ENCODE data around the gene ARHGAP27.

ARHGAP27 gene

DNA sequence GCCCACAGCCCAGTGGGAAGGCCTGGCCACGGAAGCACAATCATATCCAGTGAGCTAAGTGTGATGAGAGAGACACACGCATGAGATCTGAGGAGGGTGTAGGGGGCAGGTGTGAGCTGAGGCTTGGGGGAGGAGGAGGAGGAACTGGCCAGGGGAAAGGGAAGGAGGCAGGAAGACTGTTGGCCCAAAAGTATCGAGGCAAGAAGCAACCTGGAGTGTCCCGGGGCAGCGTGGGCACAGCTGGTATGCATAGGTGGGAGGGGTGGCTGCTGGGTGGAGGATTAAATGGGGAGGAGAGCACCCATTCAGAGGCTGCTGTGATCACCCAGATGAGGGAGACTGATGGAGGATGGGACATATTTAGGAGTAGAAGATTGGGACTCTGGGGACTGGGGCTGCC lies 41.4 kb downstream of the ARHGAP27 start:
- Mint-ChIP-seq H3K9me3 (no peaks in the 10 kb centered on the region), H3K27ac (ENCODE audit: low read depth) (no peak overlapping the region), H3K4me3 (no peak overlapping the region), H3K27me3 (peaks cover 29% of the 10 kb centered on the region), H3K4me1 (no peaks in the 10 kb centered on the region), H3K36me3 (ENCODE audit: insufficient read depth) (peaks cover 11% of the 10 kb centered on the region)
- no peak for DNase-seq (ENCODE audit: low spot score in 2 of 2)
- no peak for ATAC-seq (replicated peaks; ENCODE audit: extremely low read depth, poor library complexity, severe bottlenecking)

DNA sequence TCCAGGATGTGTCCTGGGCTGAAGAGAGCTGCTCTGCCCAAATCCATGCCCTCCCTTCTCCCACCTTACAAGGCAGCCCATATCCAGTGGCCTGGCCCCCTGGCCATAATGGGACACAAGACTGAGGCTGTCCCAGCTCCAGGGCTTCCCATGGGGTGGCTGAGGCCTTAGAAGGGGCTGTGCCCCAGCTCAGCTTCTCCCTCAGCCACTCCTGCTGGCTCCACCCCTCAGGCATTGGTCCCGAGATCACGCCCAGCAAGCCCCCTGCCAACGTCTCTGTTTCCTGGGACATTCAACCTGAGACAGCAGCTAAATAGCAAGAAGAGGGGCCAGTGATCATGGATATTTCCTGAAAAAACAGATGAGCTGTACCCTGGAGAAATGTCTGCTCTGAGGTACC lies 43.3 kb downstream of the ARHGAP27 start:
- DNase-seq (ENCODE audit: low spot score in 2 of 2), result no peak
- Mint-ChIP-seq H3K4me1 (peaks cover 11% of the 10 kb centered on the region), H3K27me3 (peaks cover 29% of the 10 kb centered on the region), H3K4me3 (no peak overlapping the region), H3K9me3 (no peaks in the 10 kb centered on the region), H3K27ac (ENCODE audit: low read depth) (no peak overlapping the region), H3K36me3 (ENCODE audit: insufficient read depth) (peaks cover 7% of the 10 kb centered on the region)
- ATAC-seq (replicated peaks; ENCODE audit: extremely low read depth, poor library complexity, severe bottlenecking), result no peak

DNA sequence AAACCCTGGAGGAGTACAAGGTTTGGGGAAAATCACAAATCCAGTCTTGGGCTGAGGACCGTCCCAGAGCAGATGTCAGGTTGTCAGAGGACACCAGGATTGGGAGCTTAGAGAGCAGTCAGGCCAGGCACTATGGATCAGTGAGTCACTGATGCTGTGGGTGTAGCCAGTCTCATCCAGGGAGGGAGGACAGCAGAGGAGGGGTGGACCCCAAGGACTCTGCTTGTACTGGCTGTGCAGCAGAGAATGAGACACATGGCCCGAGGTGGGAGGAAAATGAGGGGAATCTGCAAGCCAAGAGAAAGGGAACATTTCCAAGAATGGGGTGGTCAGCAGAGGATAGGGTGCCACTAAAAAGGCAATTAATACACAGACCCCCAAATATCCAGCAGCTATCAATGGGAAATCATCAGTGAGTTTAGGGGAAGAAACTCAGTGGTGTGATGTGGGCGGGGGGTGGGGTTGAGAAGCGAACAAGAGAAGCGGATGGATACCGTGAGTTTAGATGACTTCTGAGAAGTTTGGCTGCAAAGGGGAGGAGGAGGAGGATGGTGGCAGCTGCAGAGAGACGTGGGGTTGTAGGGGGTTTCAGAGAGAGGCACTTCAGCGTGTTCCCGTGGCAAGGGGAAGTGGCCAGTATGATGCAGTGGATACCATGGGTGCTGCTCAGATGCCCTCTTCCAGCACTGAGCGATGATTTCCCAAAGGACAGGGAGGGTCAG lies 43.9 kb downstream of the ARHGAP27 start:
- Mint-ChIP-seq H3K36me3 (ENCODE audit: insufficient read depth) (peaks cover 6% of the 10 kb centered on the region), H3K4me1 (peaks cover 15% of the 10 kb centered on the region), H3K27ac (ENCODE audit: low read depth) (peak overlapping the region; percentile 10), H3K4me3 (no peak overlapping the region), H3K27me3 (peaks cover 29% of the 10 kb centered on the region), H3K9me3 (no peaks in the 10 kb centered on the region)
- DNase-seq (ENCODE audit: low spot score in 2 of 2) (no peak), ATAC-seq (replicated peaks; ENCODE audit: extremely low read depth, poor library complexity, severe bottlenecking) (no peak)

DNA sequence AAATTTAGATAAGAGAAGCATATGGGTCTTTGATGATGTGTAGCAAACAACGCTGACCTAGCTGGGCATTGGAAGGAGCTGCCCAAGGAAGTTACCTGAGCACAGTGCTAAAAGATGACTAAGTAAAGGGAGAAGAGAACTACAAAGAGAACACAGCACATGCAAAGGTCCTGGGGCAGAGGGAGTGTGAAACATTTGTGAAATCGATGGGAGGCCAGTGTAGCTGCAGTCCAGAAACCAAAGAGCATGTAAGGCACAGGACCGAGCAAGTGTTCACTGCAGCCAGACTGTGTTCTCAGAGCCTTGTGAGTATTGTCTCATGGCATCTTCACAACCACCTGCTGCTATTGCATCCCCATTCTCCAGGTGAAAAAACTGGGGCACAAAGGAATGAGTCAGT lies 44.9 kb downstream of the ARHGAP27 start:
- no peak overlapping the region for H3K4me3 Mint-ChIP-seq
- H3K36me3 Mint-ChIP-seq (ENCODE audit: insufficient read depth), result peaks cover 3% of the 10 kb centered on the region
- peaks cover 15% of the 10 kb centered on the region for H3K4me1 Mint-ChIP-seq
- H3K9me3 Mint-ChIP-seq, result no peaks in the 10 kb centered on the region
- ATAC-seq (replicated peaks; ENCODE audit: extremely low read depth, poor library complexity, severe bottlenecking), result no peak
- DNase-seq (ENCODE audit: low spot score in 2 of 2), result no peak
- H3K27ac Mint-ChIP-seq (ENCODE audit: low read depth), result no peak overlapping the region
- peaks cover 29% of the 10 kb centered on the region for H3K27me3 Mint-ChIP-seq

DNA sequence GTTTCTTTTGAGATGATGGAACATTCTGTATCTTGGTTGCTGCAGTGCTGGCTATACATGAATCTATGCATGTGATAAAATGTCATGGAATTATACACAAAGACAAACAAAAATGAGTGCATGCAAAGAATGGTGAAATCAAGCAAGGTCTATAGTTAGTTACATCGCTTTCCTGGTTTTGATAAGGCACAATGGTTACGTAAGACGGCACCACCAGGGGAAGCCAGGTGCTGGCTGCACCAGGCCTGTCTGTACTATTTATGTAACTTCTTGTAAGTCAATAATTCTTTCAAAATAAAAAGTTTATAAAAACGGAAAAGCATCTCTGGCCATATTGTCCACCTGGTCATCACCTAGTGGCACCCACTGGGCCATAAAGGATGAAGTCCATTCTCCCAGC lies 46.5 kb downstream of the ARHGAP27 start:
- ATAC-seq (replicated peaks; ENCODE audit: extremely low read depth, poor library complexity, severe bottlenecking) (no peak), DNase-seq (ENCODE audit: low spot score in 2 of 2) (no peak)
- Mint-ChIP-seq H3K36me3 (ENCODE audit: insufficient read depth) (peaks cover 1% of the 10 kb centered on the region), H3K27ac (ENCODE audit: low read depth) (no peak overlapping the region), H3K9me3 (no peaks in the 10 kb centered on the region), H3K4me3 (no peak overlapping the region), H3K27me3 (peaks cover 29% of the 10 kb centered on the region), H3K4me1 (peaks cover 15% of the 10 kb centered on the region)

DNA sequence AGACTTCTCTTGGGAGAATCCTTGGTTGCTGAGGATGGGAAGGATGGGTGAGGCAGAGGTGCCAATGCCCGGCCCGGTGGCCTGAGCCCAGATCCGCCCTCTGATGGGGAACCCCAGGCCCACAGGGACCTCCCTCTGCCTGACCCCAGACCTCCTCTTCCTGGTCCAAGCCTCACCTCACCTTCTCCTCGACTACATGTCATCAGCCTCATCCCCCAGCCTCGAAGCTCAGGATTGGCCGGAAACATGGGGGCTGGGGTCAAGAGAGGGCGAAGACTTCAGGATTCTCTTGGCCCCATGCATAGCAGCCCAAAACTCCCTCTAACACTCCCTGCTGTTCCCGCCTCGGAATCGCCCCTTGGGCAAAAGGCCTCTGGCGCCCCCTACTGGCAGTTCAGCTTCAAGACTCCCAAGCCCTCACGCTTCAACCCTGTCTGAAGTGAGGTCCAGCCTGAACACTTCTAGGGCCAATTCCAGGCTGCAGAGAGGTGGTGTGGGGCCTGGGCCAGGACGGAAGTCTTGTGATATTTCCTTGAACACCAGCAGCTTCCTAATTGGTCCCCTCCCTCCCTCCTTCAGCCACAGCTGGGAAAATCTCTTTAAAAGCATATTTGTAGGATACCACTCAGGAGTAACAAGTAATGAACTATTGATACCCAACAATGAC lies 47.2 kb downstream of the ARHGAP27 start:
- no peaks in the 10 kb centered on the region for H3K9me3 Mint-ChIP-seq
- no peak overlapping the region for H3K4me3 Mint-ChIP-seq
- no peak overlapping the region for H3K27ac Mint-ChIP-seq (ENCODE audit: low read depth)

DNA sequence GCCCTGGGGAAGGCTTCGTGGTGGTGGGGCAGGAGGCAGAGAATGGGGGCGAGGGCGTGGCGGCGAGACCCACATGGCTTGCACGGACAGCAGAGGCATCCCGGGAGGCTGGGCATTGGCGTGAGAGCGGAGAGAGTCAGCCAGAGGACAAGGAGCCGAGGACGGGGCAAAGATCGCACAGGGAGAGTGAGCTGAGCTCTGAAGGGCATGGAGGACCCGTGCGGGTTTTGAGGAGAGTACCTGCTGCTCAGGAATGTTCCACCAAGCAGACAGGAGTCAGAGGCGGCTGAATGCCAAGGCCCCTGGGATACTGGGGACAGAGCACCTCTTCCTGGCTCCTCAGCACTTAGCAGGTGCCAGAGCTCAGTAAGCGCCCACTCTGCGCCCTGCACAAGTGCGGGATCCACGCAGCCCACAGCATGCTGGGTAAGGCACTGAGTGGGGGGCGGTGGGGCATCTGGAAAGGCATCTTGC lies 47.8 kb downstream of the ARHGAP27 start:
- peaks cover 15% of the 10 kb centered on the region for H3K4me1 Mint-ChIP-seq
- no peaks in the 10 kb centered on the region for H3K9me3 Mint-ChIP-seq
- DNase-seq (ENCODE audit: low spot score in 2 of 2), result no peak
- H3K36me3 Mint-ChIP-seq (ENCODE audit: insufficient read depth), result no peaks in the 10 kb centered on the region
- H3K4me3 Mint-ChIP-seq, result no peak overlapping the region
- ATAC-seq (replicated peaks; ENCODE audit: extremely low read depth, poor library complexity, severe bottlenecking), result no peak
- peaks cover 27% of the 10 kb centered on the region for H3K27me3 Mint-ChIP-seq
- H3K27ac Mint-ChIP-seq (ENCODE audit: low read depth), result no peak overlapping the region

More for the DNA sequence above, 47.2 kb downstream of the ARHGAP27 start:
- DNase-seq (ENCODE audit: low spot score in 2 of 2) (peak; percentile 77 to 91), ATAC-seq (replicated peaks; ENCODE audit: extremely low read depth, poor library complexity, severe bottlenecking) (peak; percentile 73)
- Mint-ChIP-seq H3K4me1 (peaks cover 15% of the 10 kb centered on the region), H3K36me3 (ENCODE audit: insufficient read depth) (no peaks in the 10 kb centered on the region), H3K27me3 (peaks cover 29% of the 10 kb centered on the region)

DNA sequence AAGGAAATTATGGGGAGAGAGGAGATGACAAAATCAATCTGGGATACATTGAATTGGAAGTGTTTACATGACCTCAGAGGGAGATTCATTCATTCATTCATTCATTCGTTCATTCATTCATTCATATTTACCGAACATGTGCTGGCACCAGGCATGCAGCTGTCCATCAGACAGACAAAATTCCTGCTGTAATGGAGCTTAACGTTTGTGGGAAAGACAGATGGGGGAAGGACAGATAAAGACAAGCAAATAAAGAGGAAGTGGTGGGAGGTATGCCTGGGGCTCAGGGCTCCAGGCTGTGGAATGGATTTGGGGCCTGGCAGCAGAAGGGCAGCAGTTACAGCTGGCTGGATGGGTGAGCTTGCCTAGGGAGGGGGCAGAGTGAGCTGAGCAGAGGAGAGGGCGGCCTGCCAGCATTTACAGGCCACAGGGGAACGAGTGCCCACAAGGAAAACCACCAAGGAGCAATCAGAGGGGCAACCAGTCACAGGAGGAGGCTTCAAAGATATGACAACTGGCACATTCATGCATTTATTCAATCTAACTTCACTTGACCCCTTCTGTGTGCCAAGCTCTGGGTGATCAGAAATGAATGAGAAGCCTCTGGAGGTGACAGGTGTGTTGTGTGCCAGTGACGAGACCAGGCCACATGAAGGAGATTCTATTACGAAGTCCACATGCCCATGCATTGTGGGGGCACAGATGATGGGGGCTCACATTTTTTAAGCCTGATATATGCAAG lies 48.5 kb downstream of the ARHGAP27 start:
- ATAC-seq (replicated peaks; ENCODE audit: extremely low read depth, poor library complexity, severe bottlenecking), result no peak
- no peak overlapping the region for H3K4me3 Mint-ChIP-seq
- no peaks in the 10 kb centered on the region for H3K36me3 Mint-ChIP-seq (ENCODE audit: insufficient read depth)
- no peak overlapping the region for H3K27ac Mint-ChIP-seq (ENCODE audit: low read depth)
- no peaks in the 10 kb centered on the region for H3K9me3 Mint-ChIP-seq
- H3K4me1 Mint-ChIP-seq, result peaks cover 15% of the 10 kb centered on the region
- DNase-seq (ENCODE audit: low spot score in 2 of 2), result no peak
- peaks cover 21% of the 10 kb centered on the region for H3K27me3 Mint-ChIP-seq

DNA sequence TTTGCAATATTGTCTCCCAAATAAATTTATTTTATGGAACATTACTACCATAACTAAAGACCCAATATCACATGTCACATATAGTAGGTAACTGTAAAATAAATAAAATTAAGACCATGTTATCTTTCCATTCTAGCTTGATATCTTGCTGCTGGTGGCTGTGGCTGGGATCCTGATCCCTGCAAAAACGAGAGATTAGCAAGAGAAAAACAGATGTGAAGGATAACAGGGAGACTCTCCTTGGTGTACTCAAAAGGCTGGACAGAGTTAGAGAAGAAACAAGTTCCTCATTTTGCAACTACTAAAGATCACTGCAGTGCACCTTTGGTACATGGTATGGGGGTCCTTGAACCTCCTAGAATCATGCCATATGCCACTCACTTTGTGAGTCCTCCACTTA lies 49.7 kb downstream of the ARHGAP27 start:
- Mint-ChIP-seq H3K27me3 (peaks cover 9% of the 10 kb centered on the region), H3K9me3 (no peaks in the 10 kb centered on the region), H3K4me1 (peaks cover 15% of the 10 kb centered on the region), H3K4me3 (no peak overlapping the region), H3K27ac (ENCODE audit: low read depth) (no peak overlapping the region), H3K36me3 (ENCODE audit: insufficient read depth) (no peaks in the 10 kb centered on the region)
- DNase-seq (ENCODE audit: low spot score in 2 of 2) (no peak), ATAC-seq (replicated peaks; ENCODE audit: extremely low read depth, poor library complexity, severe bottlenecking) (no peak)

DNA sequence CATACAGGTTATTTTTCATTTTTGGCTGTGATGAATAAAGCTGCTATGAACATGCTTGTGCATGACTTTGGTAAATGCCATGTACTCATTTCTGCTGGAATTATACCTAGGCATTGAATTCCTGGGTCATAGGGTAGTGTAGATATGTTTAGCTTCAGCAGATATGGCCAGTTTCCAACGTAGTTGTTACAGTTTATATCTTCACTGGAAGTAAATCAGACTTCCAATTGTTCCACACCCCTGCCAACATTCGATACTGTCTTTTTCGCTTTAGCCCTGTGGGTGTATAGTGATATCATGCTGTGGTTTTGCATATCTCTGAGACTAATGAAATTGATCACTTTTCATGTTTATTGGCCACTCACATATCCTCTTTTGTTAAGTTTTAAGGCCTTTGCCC lies 50.4 kb downstream of the ARHGAP27 start:
- H3K27ac Mint-ChIP-seq (ENCODE audit: low read depth), result no peak overlapping the region
- no peaks in the 10 kb centered on the region for H3K9me3 Mint-ChIP-seq
- H3K4me3 Mint-ChIP-seq, result no peak overlapping the region
- DNase-seq (ENCODE audit: low spot score in 2 of 2), result no peak
- peaks cover 15% of the 10 kb centered on the region for H3K4me1 Mint-ChIP-seq
- no peak for ATAC-seq (replicated peaks; ENCODE audit: extremely low read depth, poor library complexity, severe bottlenecking)
- no peaks in the 10 kb centered on the region for H3K36me3 Mint-ChIP-seq (ENCODE audit: insufficient read depth)
- peaks cover under 1% of the 10 kb centered on the region for H3K27me3 Mint-ChIP-seq

DNA sequence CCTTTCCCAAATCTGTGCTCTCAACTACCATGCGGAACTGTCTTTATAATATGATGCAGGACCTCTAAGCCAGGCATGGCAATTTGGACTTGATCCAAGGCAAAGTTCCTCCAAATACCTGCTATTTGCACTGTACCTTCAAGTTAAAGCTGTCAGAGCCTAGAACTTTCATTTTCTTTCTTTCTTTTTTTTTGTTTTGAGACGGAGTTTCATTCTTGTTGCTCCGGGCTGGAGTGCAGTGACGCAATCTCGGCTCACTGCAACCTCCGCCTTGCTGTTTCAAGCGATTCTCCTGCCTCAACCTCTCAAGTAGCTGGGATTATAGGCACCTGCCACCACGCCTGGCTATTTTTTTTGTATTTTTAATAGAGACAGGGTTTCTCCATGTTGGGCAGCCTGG lies 51.7 kb downstream of the ARHGAP27 start:
- no peaks in the 10 kb centered on the region for H3K36me3 Mint-ChIP-seq (ENCODE audit: insufficient read depth)
- no peaks in the 10 kb centered on the region for H3K27me3 Mint-ChIP-seq
- no peak overlapping the region for H3K27ac Mint-ChIP-seq (ENCODE audit: low read depth)

DNA sequence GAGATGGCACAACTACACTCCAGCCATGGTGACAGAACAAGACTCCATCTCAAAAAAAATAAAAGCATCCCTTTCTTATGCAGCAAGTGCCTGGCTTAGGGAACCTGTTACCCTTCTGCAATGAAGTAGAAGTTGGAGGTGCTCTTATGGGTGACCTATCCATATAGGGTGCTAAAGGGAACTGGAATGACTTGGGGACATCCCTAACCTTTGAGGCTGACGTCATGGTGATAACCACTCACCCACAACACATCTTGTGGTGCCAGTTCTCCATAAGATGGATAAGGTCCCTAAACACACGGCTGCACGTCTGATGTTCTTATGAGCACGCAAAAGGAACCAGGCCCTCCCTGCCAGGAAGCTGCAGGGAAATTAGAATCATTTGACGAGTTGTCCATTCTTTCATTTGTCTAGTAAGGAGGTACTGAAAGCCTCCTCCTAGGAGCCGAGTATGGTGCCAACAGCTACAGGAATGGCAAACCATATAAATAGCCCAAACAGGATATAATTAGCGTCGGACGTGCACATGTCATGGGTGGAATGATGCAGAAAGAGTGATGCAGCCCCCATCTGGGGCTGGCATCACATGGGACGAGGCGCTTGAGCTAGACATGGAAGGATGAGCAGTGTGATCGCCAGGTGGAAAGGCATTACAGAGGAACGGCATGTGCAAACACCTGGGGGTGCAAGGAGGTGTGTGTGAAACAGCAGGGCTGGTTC lies 52.5 kb downstream of the ARHGAP27 start:
- Mint-ChIP-seq H3K27me3 (no peaks in the 10 kb centered on the region), H3K36me3 (ENCODE audit: insufficient read depth) (no peaks in the 10 kb centered on the region), H3K4me3 (no peak overlapping the region), H3K4me1 (peaks cover 9% of the 10 kb centered on the region), H3K9me3 (no peaks in the 10 kb centered on the region), H3K27ac (ENCODE audit: low read depth) (no peak overlapping the region)
- no peak for DNase-seq (ENCODE audit: low spot score in 2 of 2)
- no peak for ATAC-seq (replicated peaks; ENCODE audit: extremely low read depth, poor library complexity, severe bottlenecking)

More for the DNA sequence above, 51.7 kb downstream of the ARHGAP27 start:
- ATAC-seq (replicated peaks; ENCODE audit: extremely low read depth, poor library complexity, severe bottlenecking), result no peak
- DNase-seq (ENCODE audit: low spot score in 2 of 2), result no peak
- H3K4me3 Mint-ChIP-seq, result no peak overlapping the region
- peaks cover 15% of the 10 kb centered on the region for H3K4me1 Mint-ChIP-seq
- H3K9me3 Mint-ChIP-seq, result no peaks in the 10 kb centered on the region

Measured in central memory CD8-positive, alpha-beta T cell (primary cell).